SU-DHL-6 (cell line): Measurements from ENCODE around the gene CYP3A5.
"Not testable (repeated sequence)": the region's sequence is repeated elsewhere in the genome, so short reads cannot be mapped to it uniquely, and the experiment has no call there.

Source experiments
- H2AFZ ChIP-seq: fragments of 200-600 bp; sonication (generic); 2 replicates; pipeline ENCODE4 v1.6.1; 2014; ENCODE audit warnings: low read depth, mild to moderate bottlenecking, moderate library complexity, mixed read lengths, antibody characterized with exemption, low read length; ENCODE audit not compliant: severe bottlenecking
- H3F3A ChIP-seq: fragments of 200-600 bp; shearing (Covaris generic); 2 replicates; pipeline ENCODE4 v1.6.0; 2016; ENCODE audit warnings: antibody characterized with exemption, mild to moderate bottlenecking; ENCODE audit not compliant: insufficient read depth
- H3K27ac ChIP-seq: fragments of 200-600 bp; sonication (generic); 2 replicates; pipeline ENCODE4 v1.5.1; 2016; ENCODE audit warnings: low read depth, mild to moderate bottlenecking, low read length, moderate library complexity, mixed read lengths
- H3K27me3 ChIP-seq: fragments of 200-600 bp; sonication (generic), shearing (Covaris generic); 2 replicates; pipeline ENCODE4 v1.6.0; 2014; ENCODE audit warnings: mild to moderate bottlenecking, low read length
- H3K36me3 ChIP-seq: fragments of 200-600 bp; sonication (generic); 2 replicates; pipeline ENCODE4 v1.6.1; 2014; ENCODE audit warnings: mild to moderate bottlenecking, low read length, mixed read lengths
- H3K4me2 ChIP-seq: fragments of 300-600, 200-600 bp; shearing (Covaris generic), sonication (generic); 2 replicates; pipeline ENCODE4 v1.6.0; 2014; ENCODE audit warnings: low read length, low read depth, mild to moderate bottlenecking; ENCODE audit not compliant: poor library complexity, severe bottlenecking
- H3K4me3 ChIP-seq: fragments of 200-600 bp; sonication (generic); 2 replicates; pipeline ENCODE4 v1.5.1; 2014; ENCODE audit warnings: antibody characterized with exemption, low read length, mild to moderate bottlenecking, mixed read lengths; ENCODE audit not compliant: insufficient read depth, poor library complexity, severe bottlenecking
- H3K79me2 ChIP-seq: fragments of 200-600 bp; sonication (generic); 2 replicates; pipeline ENCODE4 v1.6.1; 2014; ENCODE audit warnings: mild to moderate bottlenecking, low read length, moderate library complexity; ENCODE audit not compliant: insufficient read depth
- H3K9ac ChIP-seq: fragments of 200-600 bp; sonication (generic); 2 replicates; pipeline ENCODE4 v1.7.0; 2014; ENCODE audit warnings: mild to moderate bottlenecking, low read length
- H3K9me2 ChIP-seq: fragments of 200-600 bp; sonication (generic); replicated peaks from 2 replicates; pipeline ENCODE4 v1.6.1; 2014; ENCODE audit warnings: low read length; ENCODE audit not compliant: insufficient read depth
- H3K9me3 ChIP-seq: fragments of 200-600 bp; sonication (generic); 2 replicates; pipeline ENCODE4 v1.6.1; 2014; ENCODE audit warnings: low read length, mixed read lengths; ENCODE audit not compliant: insufficient read depth
- H4K20me1 ChIP-seq: fragments of 200-600 bp; sonication (generic); 2 replicates; pipeline ENCODE4 v1.6.1; 2014; ENCODE audit warnings: low read depth, mild to moderate bottlenecking, antibody characterized with exemption, low read length, moderate library complexity, mixed read lengths
- EZH2phosphoT487 ChIP-seq: fragments of 200-600 bp; sonication (generic), shearing (Covaris generic); conservative IDR thresholded peaks from 2 replicates; pipeline ENCODE4 v1.6.1; 2018; ENCODE audit warnings: mild to moderate bottlenecking, antibody characterized with exemption, low read length, moderate library complexity, mixed read lengths
- TF ChIP-seq, protein P1 (sequence below): fragments of 200-600 bp; sonication (generic); IDR thresholded peaks from one replicate; pipeline ENCODE4 v1.5.1; 2017; ENCODE audit warnings: antibody characterized with exemption, mild to moderate bottlenecking, low read length, moderate library complexity; ENCODE audit not compliant: insufficient read depth, poor library complexity, severe bottlenecking

CYP3A5 gene

DNA sequence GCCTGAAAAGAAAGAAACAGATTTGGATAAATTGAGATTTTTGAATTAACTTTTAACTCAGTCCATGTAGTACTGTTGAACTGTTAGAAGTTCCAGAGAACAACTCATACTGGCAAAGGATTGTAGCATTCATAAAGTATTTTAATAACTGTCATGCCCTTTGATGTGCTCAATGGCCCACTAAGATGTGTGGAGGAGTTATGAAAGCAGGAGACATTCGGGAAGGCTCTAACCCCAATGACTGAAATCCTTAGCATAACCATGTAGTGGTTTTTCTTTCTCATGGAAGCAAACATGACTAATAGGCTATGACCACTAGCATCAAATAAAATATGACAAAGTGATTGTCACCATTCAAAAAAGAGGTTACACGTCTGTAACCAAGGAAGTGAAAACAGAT is 29.5 kb upstream of the CYP3A5 start:
- Histone ChIP-seq H3K9me2 (no peaks in the 10 kb centered on the region), H3K4me3 (no peak overlapping the region), H3K27ac (no peak overlapping the region), H3K27me3 (no peaks in the 10 kb centered on the region), H3K36me3 (no peaks in the 10 kb centered on the region), H4K20me1 (no peaks in the 10 kb centered on the region), H3K79me2 (no peaks in the 10 kb centered on the region), H3K9me3 (no peaks in the 10 kb centered on the region), H3K9ac (no peak overlapping the region), H3F3A (no peaks in the 10 kb centered on the region), H3K4me2 (no peak overlapping the region), H2AFZ (no peak overlapping the region)
- no peak for TF ChIP-seq EZH2phosphoT487
- TF ChIP-seq, protein P1, sequence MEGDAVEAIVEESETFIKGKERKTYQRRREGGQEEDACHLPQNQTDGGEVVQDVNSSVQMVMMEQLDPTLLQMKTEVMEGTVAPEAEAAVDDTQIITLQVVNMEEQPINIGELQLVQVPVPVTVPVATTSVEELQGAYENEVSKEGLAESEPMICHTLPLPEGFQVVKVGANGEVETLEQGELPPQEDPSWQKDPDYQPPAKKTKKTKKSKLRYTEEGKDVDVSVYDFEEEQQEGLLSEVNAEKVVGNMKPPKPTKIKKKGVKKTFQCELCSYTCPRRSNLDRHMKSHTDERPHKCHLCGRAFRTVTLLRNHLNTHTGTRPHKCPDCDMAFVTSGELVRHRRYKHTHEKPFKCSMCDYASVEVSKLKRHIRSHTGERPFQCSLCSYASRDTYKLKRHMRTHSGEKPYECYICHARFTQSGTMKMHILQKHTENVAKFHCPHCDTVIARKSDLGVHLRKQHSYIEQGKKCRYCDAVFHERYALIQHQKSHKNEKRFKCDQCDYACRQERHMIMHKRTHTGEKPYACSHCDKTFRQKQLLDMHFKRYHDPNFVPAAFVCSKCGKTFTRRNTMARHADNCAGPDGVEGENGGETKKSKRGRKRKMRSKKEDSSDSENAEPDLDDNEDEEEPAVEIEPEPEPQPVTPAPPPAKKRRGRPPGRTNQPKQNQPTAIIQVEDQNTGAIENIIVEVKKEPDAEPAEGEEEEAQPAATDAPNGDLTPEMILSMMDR: no peak

DNA sequence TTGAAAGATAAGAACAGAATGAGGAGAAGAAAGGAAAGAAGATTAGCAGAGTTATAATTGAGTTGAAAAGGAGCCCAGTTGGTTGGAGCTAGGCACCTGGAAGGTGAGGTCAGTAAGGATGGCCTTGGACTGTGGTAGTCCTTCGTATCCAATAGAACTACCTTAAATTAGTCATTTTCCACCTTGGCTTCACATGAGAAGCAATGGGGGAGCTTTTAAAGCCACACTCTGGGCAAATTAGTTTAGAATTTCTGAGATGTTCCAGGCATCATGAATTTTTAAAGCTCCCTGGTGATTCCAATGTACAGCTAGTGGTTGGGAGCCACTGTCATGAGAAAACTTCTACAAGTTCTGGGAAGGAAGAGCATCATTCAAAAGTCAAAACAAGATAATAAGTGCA is 27.3 kb upstream of the CYP3A5 start:
- no peaks in the 10 kb centered on the region for H3K9me3 ChIP-seq
- no peaks in the 10 kb centered on the region for H4K20me1 ChIP-seq
- H3K4me3 ChIP-seq: no peak overlapping the region
- H3K9ac ChIP-seq: no peak overlapping the region
- H3K27ac ChIP-seq: no peak overlapping the region
- H3K36me3 ChIP-seq: no peaks in the 10 kb centered on the region
- no peak overlapping the region for H3K4me2 ChIP-seq
- H3K79me2 ChIP-seq: no peaks in the 10 kb centered on the region
- H3K27me3 ChIP-seq: no peaks in the 10 kb centered on the region
- H2AFZ ChIP-seq: no peak overlapping the region
- H3K9me2 ChIP-seq: no peaks in the 10 kb centered on the region
- TF ChIP-seq EZH2phosphoT487: no peak
- TF ChIP-seq, protein P1: no peak
- no peaks in the 10 kb centered on the region for H3F3A ChIP-seq

DNA sequence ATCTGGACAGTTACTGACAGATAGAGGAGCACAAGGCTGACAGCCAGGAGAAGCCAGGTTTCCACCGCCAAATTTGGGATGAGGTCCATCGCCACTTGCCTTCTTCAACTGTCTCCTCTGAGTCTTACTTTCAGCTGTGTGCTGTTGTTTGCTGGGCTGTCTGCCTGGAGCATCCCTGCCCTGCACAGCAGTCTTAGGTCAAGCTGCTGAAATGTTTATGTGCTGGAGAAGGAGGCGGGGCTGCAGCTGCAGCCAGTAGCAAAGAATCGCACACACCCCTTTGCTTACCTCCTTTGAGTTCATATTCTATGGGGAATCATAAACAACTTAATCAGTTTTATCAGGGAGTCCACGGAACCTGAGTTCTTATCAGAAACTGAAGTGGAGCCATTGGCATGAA is 20.1 kb upstream of the CYP3A5 start:
- no peaks in the 10 kb centered on the region for H3F3A ChIP-seq
- H3K36me3 ChIP-seq: no peaks in the 10 kb centered on the region
- no peak overlapping the region for H3K4me2 ChIP-seq
- H3K9ac ChIP-seq: no peak overlapping the region
- no peaks in the 10 kb centered on the region for H3K9me2 ChIP-seq
- TF ChIP-seq, protein P1: no peak
- TF ChIP-seq EZH2phosphoT487: no peak
- no peak overlapping the region for H3K4me3 ChIP-seq
- H3K9me3 ChIP-seq: no peaks in the 10 kb centered on the region
- H3K27ac ChIP-seq: no peak overlapping the region
- H3K79me2 ChIP-seq: no peaks in the 10 kb centered on the region
- no peak overlapping the region for H2AFZ ChIP-seq
- no peaks in the 10 kb centered on the region for H4K20me1 ChIP-seq
- no peaks in the 10 kb centered on the region for H3K27me3 ChIP-seq

DNA sequence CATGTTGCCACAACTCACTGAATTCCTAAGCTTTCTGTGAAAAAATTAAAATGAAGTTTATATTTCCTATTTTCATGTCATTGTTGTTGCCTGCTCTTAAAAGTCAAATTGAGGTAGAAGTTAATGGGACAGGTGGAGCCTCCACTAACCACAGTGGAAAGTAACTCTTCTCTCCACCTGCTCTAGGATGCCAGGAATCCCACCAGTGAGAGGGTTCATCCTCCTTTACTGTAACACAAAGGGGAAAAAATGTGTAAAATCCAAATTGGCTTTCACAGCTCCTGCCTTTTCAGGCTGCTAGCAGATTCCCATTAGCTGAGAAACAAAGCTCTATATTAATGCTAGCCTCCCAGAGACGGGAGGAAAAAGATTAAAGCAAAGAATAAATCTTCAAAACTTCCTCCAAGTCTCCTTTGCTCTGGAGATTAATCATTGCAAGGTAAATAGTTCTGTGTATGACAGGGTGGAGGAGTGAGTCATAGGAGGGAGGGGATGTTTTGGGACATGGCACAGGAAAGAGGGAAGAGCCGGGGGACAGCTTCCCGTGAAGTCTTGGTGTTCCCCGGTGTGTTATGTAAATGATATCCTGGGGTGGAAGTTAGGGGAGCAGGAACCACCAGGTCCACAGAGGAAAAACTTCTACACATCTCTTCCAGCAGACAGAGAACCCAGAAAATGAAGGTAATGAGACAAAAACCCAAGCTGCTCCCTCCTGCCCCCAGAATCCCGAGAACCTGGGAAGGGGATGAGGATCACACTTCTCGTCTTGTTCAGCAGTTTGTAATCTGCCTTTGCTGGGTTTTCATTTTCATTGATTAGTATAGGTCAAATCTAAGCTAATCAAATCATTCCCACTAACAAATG is 19.3 kb upstream of the CYP3A5 start:
- H3K27ac ChIP-seq, H3K9me2 ChIP-seq, H3K4me2 ChIP-seq, H2AFZ ChIP-seq, H3F3A ChIP-seq, H3K9me3 ChIP-seq, H3K79me2 ChIP-seq, H3K9ac ChIP-seq, H4K20me1 ChIP-seq, H3K27me3 ChIP-seq, H3K4me3 ChIP-seq, H3K36me3 ChIP-seq: not testable (repeated sequence)
